T-helper 2 cell treated with Interferon-gamma antibody and Interleukin-4, amounts not matched to agents 100 ng/mL and 5 ng/mL, for 36 hours (primary cell): Measurements from ENCODE around the gene EXOSC9. TPM values are rescaled to one million over a fixed set of nuclear protein-coding genes. Genes with fewer than 3 reads are reported as not detected.
"Not testable (repeated sequence)": the region's sequence is repeated elsewhere in the genome, so short reads cannot be mapped to it uniquely, and the experiment has no call there.

ENCODE experiments used
- intact Hi-C: fragments of 100-400 bp; cut with micrococcal nuclease; formaldehyde crosslinking; loops from one replicate; pipeline ENCODE4 v1.15.1; 2023
- total RNA-seq: library from RNA; stranded (reverse); gene quantifications from 2 replicates; pipeline ENCODE4 v1.2.3, GENCODE V29; 2022

Gene EXOSC9
- 53.1 and 54.7 TPM in 2 replicates for total RNA-seq

- intact Hi-C loops: loop anchor here (1.0 to 10.0 kb wide), 5 partner anchors 22 to 616 kb away; partner anchors contain the start of genes ANXA5, BBS7, BLTP1 and CCNA2
Measured at GRCh38 chr4:121800961-121801714, at the start of gene EXOSC9. Gene EXOSC9, plus strand, starts transcription at chr4:121801323. Its CDS starts 102 bp downstream, at chr4:121801425.

GRCh38 chr4:121752142-121752541 lies 49.0 kb upstream of the EXOSC9 start:
- intact Hi-C loops: not testable (repeated sequence)

GRCh38 chr4:121758925-121759568 lies 42.1 kb upstream of the EXOSC9 start:
- intact Hi-C loops: no loop called here

- intact Hi-C loops: no loop called here
Measured at GRCh38 chr4:121760205-121760604, 40.9 kb upstream of the EXOSC9 start.

- intact Hi-C loops: no loop called here
Measured at GRCh38 chr4:121764303-121764701, 36.8 kb upstream of the EXOSC9 start.

- intact Hi-C loops: no loop called here
Measured at GRCh38 chr4:121764702-121765367, 36.3 kb upstream of the EXOSC9 start, which contains the start of gene SMIM43. Gene SMIM43, minus strand, starts transcription at chr4:121765164. Its CDS starts 59 bp downstream, at chr4:121765105.

- intact Hi-C loops: no loop called here
Measured at GRCh38 chr4:121765368-121765705, 35.8 kb upstream of the EXOSC9 start.

- intact Hi-C loops: no loop called here
Measured at GRCh38 chr4:121765971-121766538, 35.1 kb upstream of the EXOSC9 start.

- intact Hi-C loops: no loop called here
Measured at GRCh38 chr4:121767166-121767565, 34.0 kb upstream of the EXOSC9 start.

GRCh38 chr4:121769341-121769740 lies 31.8 kb upstream of the EXOSC9 start:
- intact Hi-C loops: no loop called here

- intact Hi-C loops: no loop called here
Measured at GRCh38 chr4:121771869-121772268, 29.3 kb upstream of the EXOSC9 start.

GRCh38 chr4:121773883-121774282 lies 27.2 kb upstream of the EXOSC9 start:
- intact Hi-C loops: no loop called here

- intact Hi-C loops: no loop called here
Measured at GRCh38 chr4:121776610-121777401, 24.3 kb upstream of the EXOSC9 start.

- intact Hi-C loops: no loop called here
Measured at GRCh38 chr4:121777625-121778024, 23.5 kb upstream of the EXOSC9 start.

- intact Hi-C loops: no loop called here
Measured at GRCh38 chr4:121778991-121779628, 22.0 kb upstream of the EXOSC9 start.

- intact Hi-C loops: no loop called here
Measured at GRCh38 chr4:121783210-121783609, 17.9 kb upstream of the EXOSC9 start.

GRCh38 chr4:121784401-121784800 lies 16.7 kb upstream of the EXOSC9 start:
- intact Hi-C loops: no loop called here

GRCh38 chr4:121784975-121785374 lies 16.1 kb upstream of the EXOSC9 start:
- intact Hi-C loops: no loop called here

GRCh38 chr4:121785479-121785878 lies 15.6 kb upstream of the EXOSC9 start:
- intact Hi-C loops: no loop called here

- intact Hi-C loops: no loop called here
Measured at GRCh38 chr4:121786221-121786620, 14.9 kb upstream of the EXOSC9 start.

GRCh38 chr4:121788896-121789295 lies 12.2 kb upstream of the EXOSC9 start:
- intact Hi-C loops: no loop called here
